H1 (cell line): Measurements from ENCODE around the gene BCL2L14. TPM values are rescaled to one million over a fixed set of nuclear protein-coding genes. Genes with fewer than 3 reads are reported as not detected.

Experiments
- CTCF ChIA-PET: fragments of 300-600 bp; sonication (Branson Sonifier 250); formaldehyde crosslinking; loops from one replicate; lab custom pipeline; 2021; ENCODE audit not compliant: partially characterized antibody; lab: Charles Lee
- POLR2A ChIA-PET: fragments of 300-600 bp; sonication (Branson Sonifier 250); formaldehyde crosslinking; loops from one replicate; lab custom pipeline; 2021; ENCODE audit warnings: inconsistent platforms; ENCODE audit not compliant: partially characterized antibody; lab: Charles Lee
- DNase-seq, 2 experiments: peaks; one replicate each; pipeline versions ENCODE4 v3.0.0 to v3.0.0-alpha.2; 2010 to 2022; ENCODE audit warnings: low spot score in 2 of 2, low read depth in 1 of 2, mixed read lengths in 1 of 2
- FAIRE-seq: peaks from 2 replicates; lab custom pipeline; 2011; peaks lifted over from hg19 to GRCh38; lab: Jason Lieb, UNC
- H2AFZ ChIP-seq: 2 replicates; pipeline ENCODE4 v1.8.1; 2012; ENCODE audit warnings: low read length, inconsistent platforms
- H2AK5ac ChIP-seq: 2 replicates; pipeline ENCODE4 v1.6.1; 2013; ENCODE audit warnings: low read depth, low read length
- H2BK120ac ChIP-seq: replicated peaks from 2 replicates; pipeline ENCODE3; 2013; ENCODE audit warnings: low read depth, low read length, inconsistent platforms
- H2BK12ac ChIP-seq: 2 replicates; pipeline ENCODE4 v1.6.1; 2013; ENCODE audit warnings: low read depth, low read length
- H2BK15ac ChIP-seq: 2 replicates; pipeline ENCODE4 v1.6.1; 2013; ENCODE audit warnings: low read length
- H2BK20ac ChIP-seq: 2 replicates; pipeline ENCODE4 v1.6.1; 2013; ENCODE audit warnings: low read length
- H2BK5ac ChIP-seq: 2 replicates; pipeline ENCODE4 v1.6.1; 2013; ENCODE audit warnings: low read depth, low read length
- H3K14ac ChIP-seq: 2 replicates; pipeline ENCODE4 v1.6.1; 2013; ENCODE audit warnings: inconsistent platforms; ENCODE audit not compliant: insufficient read length
- H3K18ac ChIP-seq: 2 replicates; pipeline ENCODE4 v1.6.1; 2013; ENCODE audit warnings: low read length; ENCODE audit errors: extremely low read depth
- H3K23ac ChIP-seq: 2 replicates; pipeline ENCODE4 v1.6.1; 2013; ENCODE audit warnings: inconsistent platforms; ENCODE audit not compliant: insufficient read length
- H3K23me2 ChIP-seq: 2 replicates; pipeline ENCODE4 v1.6.1; 2013; ENCODE audit warnings: low read depth, low read length
- H3K27ac ChIP-seq: 2 replicates; pipeline ENCODE4 v1.6.1; 2011; ENCODE audit warnings: low read depth, low read length, inconsistent platforms
- H3K27me3 ChIP-seq, 4 experiments: replicated peaks in 1 of 4; 1 replicate in 1 of 4; 2 replicates in 3 of 4; pipeline versions ENCODE4 v1.6.1 to v1.8.1; 2011 to 2013; ENCODE audit warnings: low read length in 3 of 4, mild to moderate bottlenecking in 3 of 4, inconsistent platforms in 2 of 4, mixed read lengths in 2 of 4, moderate library complexity in 1 of 4; ENCODE audit not compliant: control insufficient read depth in 3 of 4, insufficient read depth in 3 of 4; ENCODE audit errors: extremely low read depth in 1 of 4
- H3K36me3 ChIP-seq, 4 experiments: 2 replicates each; pipeline versions ENCODE4 v1.6.1 to v1.8.1; 2011 to 2013; ENCODE audit warnings: mild to moderate bottlenecking in 4 of 4, low read length in 3 of 4, moderate library complexity in 2 of 4, control low read depth in 1 of 4, inconsistent platforms in 1 of 4; ENCODE audit not compliant: insufficient read depth in 4 of 4, control insufficient read depth in 2 of 4
- H3K4ac ChIP-seq: replicated peaks from 2 replicates; pipeline ENCODE3; 2013; ENCODE audit warnings: low read length, low read depth, mixed read lengths, inconsistent platforms; ENCODE audit not compliant: insufficient read length
- H3K4me1 ChIP-seq, 4 experiments: replicated peaks in 1 of 4; 1 replicate in 1 of 4; 2 replicates in 3 of 4; pipeline versions ENCODE4 v1.6.1 to v1.8.1; 2011 to 2013; ENCODE audit warnings: low read length in 3 of 4, inconsistent platforms in 2 of 4, mixed read lengths in 1 of 4; ENCODE audit not compliant: insufficient read depth in 4 of 4, control insufficient read depth in 3 of 4
- H3K4me2 ChIP-seq, 2 experiments: 2 replicates each; pipeline versions ENCODE4 v1.6.1 to v1.8.1; 2011 to 2013; ENCODE audit warnings: low read depth in 2 of 2, low read length in 2 of 2, control low read depth in 1 of 2, inconsistent platforms in 1 of 2, mild to moderate bottlenecking in 1 of 2; ENCODE audit not compliant: insufficient read depth in 1 of 2
- H3K4me3 ChIP-seq, 4 experiments: fragments of 200-600, 300-600 bp in 1 of 4; sonication (generic), shearing (Covaris generic), sonication (Bioruptor Twin) in 1 of 4; 2 replicates each; pipeline versions ENCODE4 v1.5.1 to v1.8.1; 2011 to 2016; ENCODE audit warnings: low read length in 4 of 4, low read depth in 3 of 4, control low read depth in 2 of 4, inconsistent platforms in 2 of 4, mild to moderate bottlenecking in 2 of 4, mixed read lengths in 1 of 4, moderate library complexity in 1 of 4; ENCODE audit not compliant: insufficient read depth in 2 of 4; ENCODE audit errors: extremely low read depth in 1 of 4
- H3K56ac ChIP-seq: replicated peaks from 2 replicates; pipeline ENCODE3; 2013; ENCODE audit warnings: low read depth, mild to moderate bottlenecking, mixed read lengths, low read length, inconsistent platforms; ENCODE audit not compliant: insufficient read length
- H3K79me1 ChIP-seq: 2 replicates; pipeline ENCODE4 v1.6.1; 2013; ENCODE audit warnings: low read depth, low read length, control low read depth
- H3K79me2 ChIP-seq, 2 experiments: 2 replicates each; pipeline versions ENCODE4 v1.6.1 to v1.8.1; 2012 to 2013; ENCODE audit warnings: low read length in 2 of 2, mild to moderate bottlenecking in 2 of 2, inconsistent platforms in 1 of 2; ENCODE audit not compliant: insufficient read depth in 2 of 2, control insufficient read depth in 1 of 2
- H3K9ac ChIP-seq, 4 experiments: replicated peaks in 1 of 4; 1 replicate in 1 of 4; 2 replicates in 3 of 4; pipeline versions ENCODE4 v1.6.1 to v1.8.1; 2011 to 2013; ENCODE audit warnings: low read depth in 3 of 4, low read length in 3 of 4, control low read depth in 2 of 4, mild to moderate bottlenecking in 2 of 4, moderate library complexity in 2 of 4, inconsistent platforms in 1 of 4; ENCODE audit errors: extremely low read depth in 1 of 4
- H3K9me3 ChIP-seq, 2 experiments: 2 replicates each; pipeline versions ENCODE4 v1.6.1 to v1.8.1; 2012 to 2013; ENCODE audit warnings: mild to moderate bottlenecking in 2 of 2, moderate library complexity in 2 of 2, control low read depth in 1 of 2, inconsistent platforms in 1 of 2, low read depth in 1 of 2, low read length in 1 of 2, mixed read lengths in 1 of 2; ENCODE audit not compliant: insufficient read depth in 2 of 2
- H4K20me1 ChIP-seq, 2 experiments: replicated peaks in 1 of 2; 2 replicates each; pipeline versions ENCODE3 to v1.8.1; 2011 to 2013; ENCODE audit warnings: inconsistent platforms in 2 of 2, low read length in 2 of 2, mild to moderate bottlenecking in 1 of 2; ENCODE audit not compliant: insufficient read depth in 2 of 2, control insufficient read depth in 1 of 2
- H4K5ac ChIP-seq: 2 replicates; pipeline ENCODE4 v1.6.1; 2013; ENCODE audit warnings: low read length, low read depth, mixed read lengths, inconsistent platforms; ENCODE audit not compliant: insufficient read length
- H4K8ac ChIP-seq: 2 replicates; pipeline ENCODE4 v1.8.0; 2013; ENCODE audit warnings: mild to moderate bottlenecking, moderate library complexity, low read length, inconsistent platforms; ENCODE audit not compliant: insufficient read depth; ENCODE audit errors: extremely low read depth
- H4K91ac ChIP-seq: replicated peaks from 2 replicates; pipeline ENCODE3; 2013; ENCODE audit warnings: low read length, mixed read lengths, inconsistent platforms; ENCODE audit not compliant: insufficient read length
- WGBS, 2 experiments: shearing (Covaris generic) in 1 of 2; methylation state at CpG; one replicate each; pipeline versions ENCODE4 v1.1.6 to v1.1.7; 2013 to 2015; ENCODE audit warnings: low lambda C conversion rate in 2 of 2, mixed read lengths in 2 of 2, inconsistent platforms in 1 of 2, low coverage in 1 of 2, missing lambda C conversion rate in 1 of 2; ENCODE audit not compliant: insufficient replicate concordance in 2 of 2, insufficient coverage in 1 of 2, insufficient read length in 1 of 2; ENCODE audit errors: extremely low coverage in 1 of 2, missing lambda C conversion rate in 1 of 2; 5-methylcytosine and 5-hydroxymethylcytosine counted together
- polyA plus RNA-seq, 7 experiments: library from polyadenylated mRNA; depleted of rRNA in 3 of 7; stranded (reverse) in 5 of 7; unstranded in 2 of 7; fragments of >200 nt in 5 of 7; fragments of 200-250 nt in 2 of 7; gene quantifications; 1 replicate in 5 of 7; 2 replicates in 1 of 7; 4 replicates in 1 of 7; pipeline versions ENCODE4 v1.2.1 to v1.2.3, GENCODE V29; 2011 to 2013; ENCODE audit warnings: missing spikeins in 2 of 7, mixed read lengths in 2 of 7
- total RNA-seq: library from RNA; stranded (reverse); fragmentation: NEBNext Ultra II Directional; extraction: Animal tissue kit (Norgen Biotek cat#: 25700); gene quantifications from 2 replicates; pipeline ENCODE4 v1.2.1, GENCODE V29; 2021

Gene BCL2L14
- total and polyA plus RNA-seq, 2 of the 8 experiments (the other 6 are each of a cell fraction or from before 2014, with no cell fraction given): 0.80 to 2.4 TPM

DNA sequence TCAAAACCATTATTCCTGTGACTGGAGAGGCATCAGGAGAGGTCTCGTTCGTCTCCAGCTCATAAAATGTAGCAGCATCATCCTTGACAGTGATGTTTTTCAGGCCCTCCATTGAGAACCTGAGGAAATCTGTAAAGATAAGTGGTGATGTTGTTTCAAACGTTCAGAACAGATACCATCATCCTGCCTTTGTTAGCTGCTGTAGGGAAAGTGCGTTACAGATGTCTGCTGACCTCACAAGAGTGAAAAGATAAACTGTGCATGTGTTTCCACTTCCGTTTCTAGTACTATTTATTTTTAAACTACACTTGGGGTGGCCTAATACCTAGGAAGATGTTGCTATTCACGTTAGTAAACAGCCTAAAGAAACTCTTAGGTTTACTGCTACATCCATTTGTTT is 28.4 kb downstream of the BCL2L14 start:
- H2BK15ac ChIP-seq: no peak overlapping the region
- H3K56ac ChIP-seq: no peak overlapping the region
- no peak overlapping the region for H3K9ac ChIP-seq
- H3K79me2 ChIP-seq: no peaks in the 10 kb centered on the region
- no peak overlapping the region for H3K4me2 ChIP-seq
- H3K4ac ChIP-seq: no peak overlapping the region
- peaks cover 2% of the 10 kb centered on the region; the same call in 1 of the 2 replicates for H3K23me2 ChIP-seq
- H2AK5ac ChIP-seq: no peak overlapping the region
- H3K27me3 ChIP-seq: no peaks in the 10 kb centered on the region
- no peak overlapping the region for H3K23ac ChIP-seq
- no peak overlapping the region for H4K91ac ChIP-seq
- ChIA-PET CTCF (no interaction called here), POLR2A (interaction anchor here (1.0 to 1.6 kb wide), 3 partner anchors 9 to 14 kb away, joined by 3 to 8 read pairs (median 3); no protein-coding TSS in a partner anchor)
- no peak overlapping the region for H2BK12ac ChIP-seq
- H4K5ac ChIP-seq: no peak overlapping the region
- no peak overlapping the region for H3K18ac ChIP-seq
- H3K36me3 ChIP-seq: peaks cover 0 to 3% (median 0%) of the 10 kb centered on the region in 4 experiments; a peak in 1 of 8 replicates
- H2BK5ac ChIP-seq: no peak overlapping the region
- WGBS, 2 experiments: 84% methylated on average over 6 of the region's 6 CpGs; no CpG with 5 or more reads in 1 of the 2 experiments
- H2BK120ac ChIP-seq: no peak overlapping the region
- H2AFZ ChIP-seq: no peak overlapping the region
- H3K4me1 ChIP-seq: no peaks in the 10 kb centered on the region
- no peak for FAIRE-seq
- H4K8ac ChIP-seq: no peak overlapping the region
- DNase-seq: no peak
- peaks cover 0 to 2% of the 10 kb centered on the region in 2 experiments; a peak in 1 of 4 replicates for H3K9me3 ChIP-seq
- H4K20me1 ChIP-seq: no peaks in the 10 kb centered on the region
- H3K4me3 ChIP-seq: no peak overlapping the region
- H3K79me1 ChIP-seq: no peaks in the 10 kb centered on the region
- no peak overlapping the region for H2BK20ac ChIP-seq
- no peak overlapping the region for H3K27ac ChIP-seq
- H3K14ac ChIP-seq: no peak overlapping the region
